Activated naive CD4-positive, alpha-beta T cell treated with anti-CD3 and anti-CD28 coated beads, Interleukin-2, amount 10 ng/mL, durations not matched to agents 7 days and 5 days (primary cell): Measurements from ENCODE around the gene MFAP2.

Experiments used
- CTCF ChIA-PET: fragments of 350-600 bp; sonication (Branson Sonifier 250); formaldehyde crosslinking; loops from one replicate; lab custom pipeline; 2021; ENCODE audit warnings: antibody characterized with exemption; lab: Charles Lee
- DNase-seq: peaks from one replicate; pipeline ENCODE4 v3.0.0-alpha.2; 2020
- H3K27ac Mint-ChIP-seq: one replicate; pipeline ENCODE4 v1.8.0; 2021; ENCODE audit warnings: mild to moderate bottlenecking, moderate library complexity, mixed read lengths
- H3K27me3 Mint-ChIP-seq: one replicate; pipeline ENCODE4 v1.8.0; 2021; ENCODE audit warnings: mild to moderate bottlenecking, mixed read lengths
- H3K36me3 Mint-ChIP-seq: one replicate; pipeline ENCODE4 v1.8.0; 2021; ENCODE audit warnings: mixed read lengths
- H3K4me1 Mint-ChIP-seq: one replicate; pipeline ENCODE4 v1.8.0; 2021; ENCODE audit warnings: mixed read lengths
- H3K4me3 Mint-ChIP-seq: one replicate; pipeline ENCODE4 v1.8.0; 2021; ENCODE audit warnings: mild to moderate bottlenecking, moderate library complexity, mixed read lengths
- H3K9me3 Mint-ChIP-seq: one replicate; pipeline ENCODE4 v1.8.0; 2021; ENCODE audit warnings: mixed read lengths

MFAP2 gene

GRCh38 chr1:17013491-17014320 is 33.3 kb upstream of the MFAP2 start:
- peaks cover 16% of the 10 kb centered on the region for H3K27me3 Mint-ChIP-seq
- H3K36me3 Mint-ChIP-seq = peaks cover 4% of the 10 kb centered on the region
- DNase-seq = no peak
- no peak overlapping the region for H3K4me3 Mint-ChIP-seq
- CTCF ChIA-PET = no interaction called here
- no peak overlapping the region for H3K27ac Mint-ChIP-seq
- H3K9me3 Mint-ChIP-seq = no peaks in the 10 kb centered on the region
- H3K4me1 Mint-ChIP-seq = peaks cover 32% of the 10 kb centered on the region

DNA sequence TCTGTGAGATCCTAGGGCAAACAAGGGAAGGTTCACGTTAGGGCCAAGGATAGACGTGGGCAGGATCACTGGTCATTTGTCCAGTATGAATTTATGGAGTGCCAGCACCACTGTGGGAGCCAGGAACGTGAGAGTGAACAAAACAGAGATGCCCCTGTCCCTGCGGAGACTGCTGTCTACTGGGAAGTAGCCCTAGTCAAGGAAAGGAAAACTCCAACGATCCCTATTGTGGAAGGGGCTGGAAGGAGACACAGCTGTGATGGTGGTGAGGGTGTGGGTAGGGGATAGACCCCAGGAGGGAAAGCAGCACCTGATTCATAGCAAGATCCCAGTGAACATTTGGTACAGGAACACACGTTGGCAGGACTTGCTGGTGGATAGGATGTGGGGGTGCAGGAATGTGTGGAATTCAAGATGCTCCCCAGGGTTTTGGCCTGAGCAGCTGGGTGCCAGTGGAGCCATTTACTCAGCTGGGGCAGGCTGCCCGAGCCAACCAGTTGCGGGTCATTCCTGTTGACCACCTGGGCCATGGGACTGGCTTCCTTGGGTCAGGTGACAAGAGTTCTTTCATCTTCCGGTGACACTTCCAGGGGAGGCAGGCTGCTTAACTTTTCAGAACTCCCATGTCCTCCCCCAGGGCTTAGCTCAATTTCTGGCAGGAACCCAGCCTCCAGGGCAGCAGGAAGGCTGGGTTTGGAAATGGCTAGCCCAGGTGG is 32.5 kb upstream of the MFAP2 start:
- CTCF ChIA-PET = no interaction called here
- Mint-ChIP-seq H3K27me3 (peaks cover 16% of the 10 kb centered on the region), H3K4me1 (peaks cover 29% of the 10 kb centered on the region), H3K27ac (no peak overlapping the region), H3K36me3 (peaks cover 4% of the 10 kb centered on the region), H3K4me3 (peak overlapping the region; percentile 83), H3K9me3 (no peaks in the 10 kb centered on the region)
- no peak for DNase-seq

GRCh38 chr1:17011439-17012307 is 31.3 kb upstream of the MFAP2 start, which contains the start of gene ATP13A2:
Gene ATP13A2 (minus strand): TSS chr1:17011928. CDS start chr1:17011738, 190 bp downstream.
- Mint-ChIP-seq H3K4me3 (peak within 1 kb of the TSS; percentile 83), H3K27me3 (peaks cover 16% of the 10 kb centered on the region)

GRCh38 chr1:17011092-17011438 is 30.6 kb upstream of the MFAP2 start:
- DNase-seq = no peak
- H3K27ac Mint-ChIP-seq = peak overlapping the region; percentile 75
- CTCF ChIA-PET = interaction anchor here (1.5 to 2.1 kb wide), 2 partner anchors 35 to 51 kb away, joined by 7 to 8 read pairs; no protein-coding TSS in a partner anchor
- H3K27me3 Mint-ChIP-seq = peaks cover 16% of the 10 kb centered on the region
- H3K36me3 Mint-ChIP-seq = peaks cover 3% of the 10 kb centered on the region
- no peaks in the 10 kb centered on the region for H3K9me3 Mint-ChIP-seq
- peak overlapping the region; percentile 83 for H3K4me3 Mint-ChIP-seq
- H3K4me1 Mint-ChIP-seq = peaks cover 29% of the 10 kb centered on the region

More at GRCh38 chr1:17011439-17012307, 31.3 kb upstream of the MFAP2 start, which contains the start of gene ATP13A2:
- CTCF ChIA-PET = no interaction called here
- Mint-ChIP-seq H3K27ac (peak within 1 kb of the TSS; percentile 75), H3K4me1 (peaks cover 29% of the 10 kb centered on the region), H3K36me3 (peaks cover 3% of the 10 kb centered on the region), H3K9me3 (no peaks in the 10 kb centered on the region)
- peak; percentile 89 for DNase-seq

DNA sequence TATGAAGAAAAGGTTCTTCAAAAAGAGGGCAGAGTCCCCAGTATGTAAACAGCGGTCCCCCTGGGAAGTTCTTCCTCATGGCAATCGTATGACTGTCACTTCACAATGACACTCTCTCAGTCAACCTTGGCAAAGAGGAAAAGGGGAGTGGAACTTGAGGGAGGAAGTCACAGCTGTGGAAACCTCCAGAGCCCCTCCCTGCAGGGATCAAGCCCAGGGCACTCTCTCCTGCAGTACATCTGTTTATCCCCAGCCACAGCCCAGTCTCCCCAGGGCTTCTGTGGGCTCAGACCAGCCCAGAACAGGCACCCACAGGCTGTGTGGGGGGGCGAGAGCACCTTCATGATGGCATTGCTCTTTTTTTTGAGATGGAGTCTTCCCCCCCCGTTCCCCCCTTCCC is 29.3 kb upstream of the MFAP2 start:
- CTCF ChIA-PET = interaction anchor here (1.5 to 2.1 kb wide), 2 partner anchors 36 to 49 kb away, joined by 7 to 8 read pairs; no protein-coding TSS in a partner anchor
- H3K4me3 Mint-ChIP-seq = peak overlapping the region; percentile 15
- no peaks in the 10 kb centered on the region for H3K9me3 Mint-ChIP-seq
- H3K27me3 Mint-ChIP-seq = peaks cover 16% of the 10 kb centered on the region
- DNase-seq = no peak
- H3K4me1 Mint-ChIP-seq = peaks cover 29% of the 10 kb centered on the region
- peaks cover 4% of the 10 kb centered on the region for H3K36me3 Mint-ChIP-seq
- no peak overlapping the region for H3K27ac Mint-ChIP-seq

GRCh38 chr1:17008208-17008855 is 27.9 kb upstream of the MFAP2 start:
- Mint-ChIP-seq H3K4me1 (peaks cover 29% of the 10 kb centered on the region), H3K27ac (no peak overlapping the region), H3K36me3 (peaks cover 11% of the 10 kb centered on the region), H3K9me3 (no peaks in the 10 kb centered on the region), H3K4me3 (no peak overlapping the region), H3K27me3 (peaks cover 15% of the 10 kb centered on the region)
- CTCF ChIA-PET = interaction anchor here (0.9 to 2.1 kb wide), 2 partner anchors 9 to 47 kb away, joined by 3 to 6 read pairs; no protein-coding TSS in a partner anchor
- DNase-seq = no peak

DNA sequence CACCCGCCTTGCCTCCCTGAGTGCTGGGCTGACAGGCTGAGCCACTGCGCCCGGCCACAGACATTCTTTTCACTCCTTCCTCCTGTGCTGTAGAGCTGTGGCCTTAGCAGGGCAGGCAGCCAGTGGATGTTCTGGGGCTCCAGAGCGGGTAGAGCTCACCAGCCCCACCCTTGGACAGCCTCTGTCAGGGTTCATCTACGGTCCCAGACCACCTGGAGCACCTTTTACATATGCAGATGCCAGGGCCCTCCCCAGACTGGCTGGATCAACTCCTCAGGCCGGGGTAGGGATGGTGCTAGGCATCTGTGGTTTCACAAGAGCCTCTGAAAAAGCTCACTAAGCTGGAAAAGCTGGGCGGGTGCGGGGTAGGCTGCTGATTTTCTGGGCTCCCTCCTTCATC is 26.7 kb upstream of the MFAP2 start:
- no peak for DNase-seq
- Mint-ChIP-seq H3K4me3 (no peak overlapping the region), H3K27me3 (peaks cover 3% of the 10 kb centered on the region), H3K36me3 (peaks cover 11% of the 10 kb centered on the region), H3K27ac (no peak overlapping the region), H3K4me1 (peaks cover 22% of the 10 kb centered on the region), H3K9me3 (no peaks in the 10 kb centered on the region)
- CTCF ChIA-PET = interaction anchor here (0.5 to 2.1 kb wide), 2 partner anchors 45 to 527 kb away, joined by 3 to 6 read pairs; no protein-coding TSS in a partner anchor

GRCh38 chr1:17005365-17005740 is 24.9 kb upstream of the MFAP2 start:
- H3K36me3 Mint-ChIP-seq = peaks cover 16% of the 10 kb centered on the region
- no peaks in the 10 kb centered on the region for H3K27me3 Mint-ChIP-seq
- no peaks in the 10 kb centered on the region for H3K9me3 Mint-ChIP-seq
- CTCF ChIA-PET = no interaction called here
- H3K27ac Mint-ChIP-seq = no peak overlapping the region
- DNase-seq = no peak
- H3K4me1 Mint-ChIP-seq = peaks cover 11% of the 10 kb centered on the region
- no peak overlapping the region for H3K4me3 Mint-ChIP-seq

- Mint-ChIP-seq H3K4me1 (peaks cover 5% of the 10 kb centered on the region), H3K4me3 (no peak overlapping the region), H3K27ac (no peak overlapping the region), H3K36me3 (peaks cover 14% of the 10 kb centered on the region), H3K9me3 (no peaks in the 10 kb centered on the region), H3K27me3 (no peaks in the 10 kb centered on the region)
- CTCF ChIA-PET = interaction anchor here (1.2 kb wide), 1 partner anchor 41 kb away, joined by 4 read pairs; no protein-coding TSS in a partner anchor
- DNase-seq = no peak
Measured at GRCh38 chr1:17004466-17005364, 24.3 kb upstream of the MFAP2 start.

DNA sequence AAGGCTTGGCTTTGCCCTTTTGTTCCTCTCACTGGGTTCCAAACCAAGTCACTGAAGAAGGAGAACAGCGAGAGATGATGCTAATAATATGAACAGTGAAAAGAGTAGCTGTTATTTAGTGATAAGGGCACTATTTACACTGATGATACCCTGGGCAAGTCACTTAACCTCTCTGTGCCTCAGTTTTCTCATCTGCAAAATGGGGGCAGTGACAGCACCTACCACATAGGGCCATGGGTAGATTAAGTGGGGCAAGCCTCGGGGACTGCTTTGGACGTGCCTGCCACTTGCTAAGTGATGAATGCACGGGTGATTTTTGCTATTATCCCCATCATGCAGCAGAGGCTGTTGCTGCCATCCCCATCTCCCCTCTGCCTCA is 22.1 kb upstream of the MFAP2 start:
- H3K27ac Mint-ChIP-seq = no peak overlapping the region
- no peaks in the 10 kb centered on the region for H3K4me1 Mint-ChIP-seq
- no peaks in the 10 kb centered on the region for H3K27me3 Mint-ChIP-seq
- no peak for DNase-seq
- no peak overlapping the region for H3K4me3 Mint-ChIP-seq
- CTCF ChIA-PET = no interaction called here
- no peaks in the 10 kb centered on the region for H3K9me3 Mint-ChIP-seq
- H3K36me3 Mint-ChIP-seq = peaks cover 20% of the 10 kb centered on the region

DNA sequence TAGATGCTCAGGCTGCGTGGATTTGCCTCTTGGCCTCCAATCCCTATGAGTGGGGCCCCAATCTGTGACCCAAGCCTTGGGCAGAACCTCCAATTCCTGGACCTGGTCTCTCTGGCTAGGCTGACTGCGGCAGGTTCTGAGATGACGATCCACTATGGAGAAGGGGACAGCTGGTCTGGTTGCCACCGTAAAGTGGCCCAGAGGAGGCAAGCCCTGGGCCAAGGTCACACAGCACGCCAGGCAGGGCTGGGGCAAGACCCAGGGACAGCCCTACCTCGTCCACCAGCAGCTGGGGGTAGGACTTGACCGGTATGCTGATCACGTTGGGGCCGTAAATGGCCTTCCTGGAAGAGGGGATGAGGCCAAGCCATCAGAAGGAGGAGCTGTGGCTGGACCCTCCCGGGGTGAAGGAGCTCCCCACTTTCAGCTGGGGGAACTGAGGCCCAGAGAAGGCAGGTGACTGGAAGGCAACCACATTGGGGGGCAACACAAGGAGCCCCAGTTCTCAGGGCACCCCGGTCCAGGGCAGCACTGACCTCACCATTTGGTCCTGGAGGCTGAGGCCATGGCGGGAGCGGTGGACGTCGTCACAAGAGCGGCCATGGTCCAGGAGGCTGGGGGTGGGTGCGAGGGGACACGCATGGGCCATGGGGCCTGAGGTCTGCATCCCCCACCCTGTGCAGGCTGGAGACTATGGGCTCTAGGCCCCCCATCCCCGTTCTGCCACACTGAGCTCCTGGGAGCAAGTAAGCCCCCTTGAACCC is 21.5 kb upstream of the MFAP2 start:
- DNase-seq = no peak
- Mint-ChIP-seq H3K4me1 (no peaks in the 10 kb centered on the region), H3K36me3 (peaks cover 20% of the 10 kb centered on the region), H3K27ac (no peak overlapping the region), H3K27me3 (no peaks in the 10 kb centered on the region), H3K9me3 (no peaks in the 10 kb centered on the region), H3K4me3 (no peak overlapping the region)
- CTCF ChIA-PET = no interaction called here

DNA sequence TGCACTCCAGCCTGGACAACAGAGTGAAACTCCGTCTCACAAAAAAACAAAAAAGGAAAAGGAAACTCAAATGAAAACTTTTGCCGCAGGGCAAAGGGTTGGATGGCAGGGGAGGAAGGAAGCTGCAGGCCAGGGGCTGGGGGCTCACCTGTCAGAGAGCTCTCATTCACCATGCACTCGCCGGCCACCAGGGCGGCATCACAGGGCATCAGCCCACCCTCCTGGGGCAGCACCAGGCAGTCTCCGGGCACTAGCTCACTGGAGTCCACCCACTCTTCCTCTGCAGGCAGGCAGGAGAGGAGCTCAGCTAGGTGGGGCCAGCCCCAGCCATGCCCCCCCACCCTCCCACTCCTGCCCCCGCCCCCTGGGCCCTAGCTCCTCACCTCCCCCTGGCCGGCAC is 19.4 kb upstream of the MFAP2 start:
- CTCF ChIA-PET = interaction anchor here (1.1 kb wide), 1 partner anchor 8 kb away, joined by 3 read pairs; no protein-coding TSS in a partner anchor
- no peaks in the 10 kb centered on the region for H3K27me3 Mint-ChIP-seq
- H3K36me3 Mint-ChIP-seq = peaks cover 27% of the 10 kb centered on the region

More for the DNA sequence above, 19.4 kb upstream of the MFAP2 start:
- H3K4me3 Mint-ChIP-seq = no peak overlapping the region
- no peaks in the 10 kb centered on the region for H3K4me1 Mint-ChIP-seq
- DNase-seq = no peak
- no peaks in the 10 kb centered on the region for H3K9me3 Mint-ChIP-seq
- H3K27ac Mint-ChIP-seq = no peak overlapping the region
